ENCODE measurements around the gene FBXL17.

The FBXL17 gene

DNA sequence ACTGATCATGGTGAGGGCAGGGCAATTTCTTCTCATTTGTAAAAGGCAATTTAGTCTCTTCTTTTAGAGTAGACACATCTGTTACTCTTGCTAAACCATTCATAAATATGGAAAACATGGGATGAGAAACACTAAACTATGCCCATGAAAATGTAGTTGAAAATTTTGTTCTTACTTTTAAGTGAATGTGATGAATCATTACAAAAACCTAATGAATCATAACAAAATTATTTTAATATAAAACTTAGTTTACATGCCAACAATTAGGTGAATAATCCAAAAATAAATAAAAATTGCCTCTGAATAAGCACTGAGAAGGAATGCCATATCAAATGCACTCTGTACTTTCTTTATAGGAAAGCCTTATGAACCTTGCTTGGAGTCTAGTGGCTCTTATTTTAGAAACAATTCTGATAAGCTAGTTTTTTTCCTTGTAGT lies 413.5 kb downstream of the FBXL17 start:
- FAIRE-seq (no peak), DNase-seq (ENCODE audit: insufficient read length, low spot score) (no peak)

DNA sequence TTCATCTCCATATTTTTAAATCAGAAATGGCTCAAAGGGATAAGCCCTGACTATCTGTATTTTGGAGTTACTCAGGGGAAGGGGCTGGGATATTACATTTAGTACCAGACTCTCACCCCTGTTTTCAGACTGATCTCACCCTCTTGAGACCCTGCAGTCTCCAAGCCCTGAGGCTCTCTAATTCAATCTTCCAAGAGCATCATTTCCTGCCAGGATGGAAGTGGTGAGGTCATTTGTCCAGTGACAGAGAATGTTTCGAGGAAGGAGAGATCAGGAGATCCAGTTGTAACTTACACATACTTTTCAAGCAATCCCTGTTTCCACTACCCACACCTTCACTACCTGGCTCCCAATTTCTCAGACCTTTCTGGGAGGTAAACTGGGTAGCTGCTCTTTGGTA lies 415.7 kb downstream of the FBXL17 start:
- no peak for FAIRE-seq

GRCh38 chr5:107964722-107965121 lies 417.2 kb downstream of the FBXL17 start:
- DNase-seq (ENCODE audit: insufficient read length, low spot score), result no peak
- no peak for FAIRE-seq

More for the DNA sequence above, 415.7 kb downstream of the FBXL17 start:
- DNase-seq (ENCODE audit: insufficient read length, low spot score), result no peak

- FAIRE-seq (no peak), DNase-seq (ENCODE audit: insufficient read length, low spot score) (no peak)
These were observed 422.2 kb downstream of the FBXL17 start for GRCh38 chr5:107959573-107960279.

DNA sequence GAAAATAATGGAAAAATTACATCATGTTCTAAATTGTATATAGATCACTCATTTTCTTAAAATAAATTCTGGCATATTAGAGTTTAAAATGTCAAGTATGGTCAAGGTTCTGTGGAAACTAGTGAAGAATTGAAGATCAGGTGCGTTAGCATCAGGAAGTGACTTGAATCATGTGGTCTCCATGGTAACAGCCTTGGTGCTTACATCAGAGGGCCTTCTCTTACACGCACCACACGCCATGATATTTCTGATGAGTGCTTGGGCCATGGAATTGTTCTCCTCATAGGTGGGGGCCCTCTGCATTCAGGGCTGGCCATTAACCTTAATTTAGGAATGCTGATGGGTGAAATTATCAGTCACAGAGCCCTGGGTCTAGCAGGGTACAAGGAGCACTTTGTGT lies 423.0 kb downstream of the FBXL17 start:
- FAIRE-seq (no peak), DNase-seq (ENCODE audit: insufficient read length, low spot score) (no peak)

GRCh38 chr5:107958432-107958831 lies 423.5 kb downstream of the FBXL17 start:
- no peak for FAIRE-seq

DNA sequence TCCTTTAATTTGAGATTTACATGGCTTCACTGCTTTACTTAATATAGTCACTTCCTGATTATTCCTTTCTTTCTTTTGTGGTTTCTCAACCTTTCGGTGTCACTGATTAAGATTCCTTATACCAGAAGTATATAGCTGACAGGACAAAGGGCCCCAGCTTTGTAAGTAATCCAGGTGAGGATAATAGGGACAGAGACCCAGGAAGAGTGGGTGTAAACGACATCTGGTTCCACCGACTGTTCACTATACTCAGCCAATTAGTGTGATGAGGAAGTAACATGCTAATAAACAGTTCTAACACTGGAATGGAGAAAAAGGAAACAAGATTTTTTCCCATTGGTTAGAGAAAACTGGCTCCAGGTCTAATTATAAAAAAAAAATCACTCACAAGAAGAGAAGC lies 424.8 kb downstream of the FBXL17 start:
- FAIRE-seq (no peak), DNase-seq (ENCODE audit: insufficient read length, low spot score) (no peak)

More at GRCh38 chr5:107958432-107958831, 423.5 kb downstream of the FBXL17 start:
- no peak for DNase-seq (ENCODE audit: insufficient read length, low spot score)

DNA sequence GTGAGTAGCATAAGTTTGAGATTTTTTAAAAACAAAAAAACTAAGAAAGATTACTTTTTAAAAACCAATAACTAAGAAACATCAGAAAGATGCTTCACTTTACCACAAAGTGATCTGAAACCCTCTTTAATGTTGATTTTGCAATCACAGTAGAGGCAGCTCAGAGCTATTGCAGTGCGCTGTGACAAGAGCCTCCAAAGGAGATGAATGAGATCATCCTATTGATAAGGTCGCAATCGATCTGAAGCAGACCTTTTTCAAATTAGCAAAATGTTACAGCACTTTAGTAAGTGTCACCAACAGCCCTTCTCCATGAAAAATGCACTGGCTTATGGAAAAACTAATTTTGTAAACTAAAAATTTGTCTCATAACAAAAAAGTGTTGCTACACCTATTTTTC lies 426.6 kb downstream of the FBXL17 start:
- DNase-seq (ENCODE audit: insufficient read length, low spot score) (no peak), FAIRE-seq (no peak)

DNA sequence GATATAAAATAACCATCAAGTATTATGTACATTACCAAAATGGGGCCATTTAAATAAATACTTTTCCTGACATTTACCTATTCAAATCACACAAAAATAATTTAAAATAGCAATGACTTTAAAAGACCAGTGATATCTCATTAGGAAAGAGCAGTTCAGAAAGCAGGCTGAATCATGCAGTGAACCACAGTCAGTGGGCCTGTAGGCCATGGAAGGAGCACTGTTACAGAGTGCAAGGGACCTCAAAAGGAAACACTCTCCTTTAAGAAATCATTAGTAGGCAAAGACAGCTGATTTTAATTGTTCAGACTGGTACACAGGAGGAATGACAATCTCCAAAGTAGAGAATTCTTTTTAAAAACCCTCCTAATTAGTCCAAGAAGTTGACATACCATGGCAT lies 427.6 kb downstream of the FBXL17 start:
- no peak for DNase-seq (ENCODE audit: insufficient read length, low spot score)
- FAIRE-seq, result no peak

DNA sequence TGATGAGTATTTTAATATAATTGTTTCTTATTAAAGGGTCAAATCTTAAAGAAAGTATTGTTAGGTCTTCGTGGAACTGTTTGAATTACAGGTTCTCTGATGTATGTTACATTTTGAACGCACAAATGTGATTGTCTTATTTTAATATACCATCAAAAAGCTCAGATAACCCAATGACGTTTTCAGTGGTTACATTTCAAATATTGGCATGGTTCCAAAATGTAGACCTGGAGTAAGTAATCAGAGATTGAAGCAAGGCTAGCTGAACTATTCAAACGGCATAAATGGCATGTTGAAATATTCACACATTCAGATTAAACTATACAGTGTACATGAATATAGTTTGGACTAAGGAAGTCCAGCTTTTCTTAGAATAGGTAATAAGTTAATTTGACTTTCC lies 429.4 kb downstream of the FBXL17 start:
- DNase-seq (ENCODE audit: insufficient read length, low spot score) (no peak), FAIRE-seq (no peak)

- FAIRE-seq (no peak), DNase-seq (ENCODE audit: insufficient read length, low spot score) (no peak)
These were observed 430.6 kb downstream of the FBXL17 start for GRCh38 chr5:107951309-107951708.

- FAIRE-seq, result no peak
These were observed 431.1 kb downstream of the FBXL17 start for GRCh38 chr5:107950776-107951175.

GRCh38 chr5:107949688-107950341 lies 432.1 kb downstream of the FBXL17 start:
- FAIRE-seq, result no peak

More at GRCh38 chr5:107950776-107951175, 431.1 kb downstream of the FBXL17 start:
- DNase-seq (ENCODE audit: insufficient read length, low spot score), result no peak

GRCh38 chr5:107948377-107948776 lies 433.5 kb downstream of the FBXL17 start:
- DNase-seq (ENCODE audit: insufficient read length, low spot score) (no peak), FAIRE-seq (no peak)

More at GRCh38 chr5:107949688-107950341, 432.1 kb downstream of the FBXL17 start:
- no peak for DNase-seq (ENCODE audit: insufficient read length, low spot score)

GRCh38 chr5:107945061-107945460 lies 436.8 kb downstream of the FBXL17 start:
- FAIRE-seq (no peak), DNase-seq (ENCODE audit: insufficient read length, low spot score) (no peak)

DNA sequence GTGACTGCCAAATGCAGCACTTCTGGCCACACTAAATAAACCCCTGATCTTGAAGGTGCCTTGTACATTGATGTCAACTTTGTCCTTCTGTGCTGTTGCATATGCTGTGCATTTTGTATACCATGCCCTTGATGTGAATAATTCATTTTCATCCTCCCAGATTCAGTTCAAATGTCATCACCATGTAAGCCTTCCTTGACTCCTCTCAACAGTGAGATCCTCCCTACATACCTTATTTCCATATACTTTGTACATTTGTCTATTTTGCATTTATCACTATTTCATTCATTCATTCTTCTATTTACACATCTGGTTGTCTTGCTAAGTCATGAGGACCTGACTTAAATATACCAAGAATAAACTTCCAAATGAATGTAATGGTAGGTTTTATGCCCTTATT lies 438.0 kb downstream of the FBXL17 start:
- FAIRE-seq (no peak), DNase-seq (ENCODE audit: insufficient read length, low spot score) (no peak)

GRCh38 chr5:107941036-107941435 lies 440.9 kb downstream of the FBXL17 start:
- DNase-seq (ENCODE audit: insufficient read length, low spot score), result no peak
- FAIRE-seq, result no peak

- no peak for FAIRE-seq
- no peak for DNase-seq (ENCODE audit: insufficient read length, low spot score)
These were observed 444.1 kb downstream of the FBXL17 start for GRCh38 chr5:107937651-107938355.

- no peak for FAIRE-seq
- DNase-seq (ENCODE audit: insufficient read length, low spot score), result no peak
These were observed 444.7 kb downstream of the FBXL17 start for GRCh38 chr5:107937204-107937603.

- FAIRE-seq (no peak), DNase-seq (ENCODE audit: insufficient read length, low spot score) (no peak)
These were observed 445.4 kb downstream of the FBXL17 start for GRCh38 chr5:107936515-107936914.

- no peak for DNase-seq (ENCODE audit: insufficient read length, low spot score)
- FAIRE-seq, result no peak
These were observed 446.3 kb downstream of the FBXL17 start for GRCh38 chr5:107935645-107936044.

DNA sequence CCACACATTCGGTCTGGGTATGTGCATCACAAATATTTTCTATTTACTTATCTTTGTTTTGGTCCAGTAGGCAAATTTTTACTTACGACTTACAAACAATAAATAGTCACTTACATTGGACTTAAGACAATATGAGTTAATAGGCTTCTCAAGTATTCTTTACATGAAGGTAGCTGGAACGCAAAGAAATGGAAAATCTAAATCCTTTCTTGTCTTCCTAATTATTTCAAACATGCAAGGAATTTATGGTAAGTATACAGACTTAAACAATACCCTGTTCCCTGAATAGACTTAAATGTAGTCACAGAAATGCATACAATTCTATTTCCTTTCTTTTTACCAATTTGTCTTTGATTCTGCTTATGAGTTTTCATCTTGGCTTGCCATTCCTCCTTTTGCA lies 448.6 kb downstream of the FBXL17 start:
- DNase-seq (ENCODE audit: insufficient read length, low spot score), result no peak
- no peak for FAIRE-seq

All from GM19239 (cell line).